Activated CD8-positive, alpha-beta T cell treated with anti-CD3 and anti-CD28 coated beads, Interleukin-2, amount 10 ng/mL, durations not matched to agents 7 days and 5 days (primary cell): Measurements from ENCODE around the gene TMED1. TPM values are rescaled to one million over a fixed set of nuclear protein-coding genes. Genes with fewer than 3 reads are reported as not detected.
A peak's percentile ranks its signal among the peaks of the same experiment; 100 is the strongest.
"Not testable (repeated sequence)": the region's sequence is repeated elsewhere in the genome, so short reads cannot be mapped to it uniquely, and the experiment has no call there.

Experiments
- ATAC-seq: fragments of 150-1000 bp; cut with Tn5 transposase; one replicate; pipeline ENCODE4 v1.10.0; 2021; ENCODE audit warnings: moderate library complexity
- CTCF ChIA-PET: fragments of 350-600 bp; sonication (Branson Sonifier 250); formaldehyde crosslinking; loops from one replicate; lab custom pipeline; 2021; ENCODE audit warnings: antibody characterized with exemption; lab: Charles Lee
- POLR2A ChIA-PET: fragments of 350-600 bp; sonication (Branson Sonifier 250); formaldehyde crosslinking; loops from one replicate; lab custom pipeline; 2021; ENCODE audit warnings: antibody characterized with exemption; lab: Charles Lee
- DNase-seq: peaks from one replicate; pipeline ENCODE4 v3.0.0-alpha.2; 2020
- H3K27ac Mint-ChIP-seq: one replicate; pipeline ENCODE4 v1.8.0; 2021; ENCODE audit warnings: mild to moderate bottlenecking, mixed read lengths
- H3K27me3 Mint-ChIP-seq: one replicate; pipeline ENCODE4 v1.8.0; 2021; ENCODE audit warnings: low read depth, mixed read lengths
- H3K36me3 Mint-ChIP-seq: one replicate; pipeline ENCODE4 v1.8.0; 2021; ENCODE audit warnings: low read depth, mixed read lengths
- H3K4me1 Mint-ChIP-seq: one replicate; pipeline ENCODE4 v1.8.0; 2021; ENCODE audit warnings: low read depth, mixed read lengths
- H3K4me3 Mint-ChIP-seq: one replicate; pipeline ENCODE4 v1.8.0; 2021; ENCODE audit warnings: mild to moderate bottlenecking, mixed read lengths
- H3K9me3 Mint-ChIP-seq: one replicate; pipeline ENCODE4 v1.8.0; 2022; ENCODE audit warnings: mixed read lengths; ENCODE audit not compliant: insufficient read depth
- total RNA-seq, 2 experiments: library from RNA; stranded (reverse); gene quantifications; one replicate each; pipeline ENCODE4 v1.2.3, GENCODE V29; 2021

TMED1 gene
- total RNA-seq, 2 experiments from 2014 or later: 9.3 to 11.2 TPM

GRCh38 chr19:10846500-10847202 lies 10.6 kb upstream of the TMED1 start:
- peaks cover 5% of the 10 kb centered on the region for H3K9me3 Mint-ChIP-seq
- ChIA-PET CTCF (interaction anchor here (2.0 to 2.3 kb wide), 4 partner anchors 9 to 129 kb away, joined by 4 to 18 read pairs (median 15); partner anchors contain the start of gene DNM2), POLR2A (no interaction called here)
- H3K27me3 Mint-ChIP-seq: peaks cover 3% of the 10 kb centered on the region
- no peak overlapping the region for H3K27ac Mint-ChIP-seq
- H3K4me1 Mint-ChIP-seq: peaks cover 23% of the 10 kb centered on the region
- ATAC-seq (no peak), DNase-seq (peak; percentile 33)
- peaks cover 7% of the 10 kb centered on the region for H3K36me3 Mint-ChIP-seq
- H3K4me3 Mint-ChIP-seq: no peak overlapping the region

- peaks cover 12% of the 10 kb centered on the region for H3K4me1 Mint-ChIP-seq
- ChIA-PET CTCF (interaction anchor here (1.5 to 1.9 kb wide), 2 partner anchors 16 to 22 kb away, joined by 5 to 7 read pairs; no protein-coding TSS in a partner anchor), POLR2A (no interaction called here)
- no peak overlapping the region for H3K4me3 Mint-ChIP-seq
- peaks cover 7% of the 10 kb centered on the region for H3K36me3 Mint-ChIP-seq
- DNase-seq (no peak), ATAC-seq (no peak)
- H3K27me3 Mint-ChIP-seq: peaks cover 3% of the 10 kb centered on the region
- no peak overlapping the region for H3K27ac Mint-ChIP-seq
- peaks cover 5% of the 10 kb centered on the region for H3K9me3 Mint-ChIP-seq
Measured at GRCh38 chr19:10842788-10843187, 6.8 kb upstream of the TMED1 start.

- Mint-ChIP-seq H3K4me3 (no peak overlapping the region), H3K9me3 (peaks cover 9% of the 10 kb centered on the region), H3K27ac (no peak overlapping the region), H3K36me3 (peaks cover 10% of the 10 kb centered on the region), H3K27me3 (no peaks in the 10 kb centered on the region), H3K4me1 (peaks cover 17% of the 10 kb centered on the region)
- no peak for ATAC-seq
- ChIA-PET POLR2A (interaction anchor here (0.8 to 1.2 kb wide), 2 partner anchors 17 to 25 kb away, joined by 3 to 4 read pairs; no protein-coding TSS in a partner anchor), CTCF (interaction anchor here (0.8 to 1.5 kb wide), 5 partner anchors 19 to 122 kb away, joined by 3 to 8 read pairs (median 5); partner anchors contain the start of gene DNM2)
- no peak for DNase-seq
Measured at GRCh38 chr19:10839114-10840050, 3.4 kb upstream of the TMED1 start.

DNA sequence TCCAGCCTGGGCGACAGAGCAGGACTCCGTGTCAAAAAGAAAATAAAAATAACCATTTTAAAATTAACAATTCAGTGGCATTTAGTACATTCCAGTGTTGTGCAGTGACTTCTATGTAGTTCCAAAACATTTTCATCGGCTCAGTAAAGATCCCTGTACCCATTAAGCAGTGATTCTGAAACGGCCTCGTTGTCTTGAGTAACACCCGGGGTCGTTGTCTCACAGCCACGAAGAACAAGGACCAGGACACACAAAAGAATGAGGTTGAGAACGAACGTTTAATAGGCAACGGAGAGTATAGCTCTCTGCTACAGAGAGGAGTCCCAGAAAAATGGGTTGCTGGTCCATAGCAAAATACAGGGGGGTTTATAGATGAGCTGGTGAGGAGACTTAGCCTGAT lies 2.4 kb upstream of the TMED1 start:
- no peak overlapping the region for H3K27ac Mint-ChIP-seq
- POLR2A ChIA-PET: interaction anchor here (1.2 kb wide), 1 partner anchor 26 kb away, joined by 3 read pairs; no protein-coding TSS in a partner anchor

GRCh38 chr19:10837649-10838048 lies 1.6 kb upstream of the TMED1 start:
- ATAC-seq, H3K4me3 Mint-ChIP-seq, H3K27ac Mint-ChIP-seq, H3K9me3 Mint-ChIP-seq, DNase-seq, H3K27me3 Mint-ChIP-seq: not testable (repeated sequence)
- CTCF ChIA-PET: interaction anchor here (1.0 to 3.5 kb wide), 3 partner anchors 16 to 121 kb away, joined by 3 to 37 read pairs (median 27); partner anchors contain the start of gene DNM2
- POLR2A ChIA-PET: interaction anchor here (0.9 kb wide), 1 partner anchor 120 kb away, joined by 3 read pairs; the partner anchor contains the start of gene DNM2
- Mint-ChIP-seq H3K36me3 (peaks cover 22% of the 10 kb centered on the region), H3K4me1 (peaks cover 17% of the 10 kb centered on the region)

More for the DNA sequence above, 2.4 kb upstream of the TMED1 start:
- CTCF ChIA-PET: interaction anchor here (0.9 to 1.5 kb wide), 2 partner anchors 20 to 78 kb away, joined by 3 to 5 read pairs; no protein-coding TSS in a partner anchor
- Mint-ChIP-seq H3K9me3 (peaks cover 9% of the 10 kb centered on the region), H3K27me3 (no peaks in the 10 kb centered on the region), H3K4me1 (peaks cover 17% of the 10 kb centered on the region), H3K36me3 (peaks cover 15% of the 10 kb centered on the region), H3K4me3 (no peak overlapping the region)
- no peak for ATAC-seq
- no peak for DNase-seq

DNA sequence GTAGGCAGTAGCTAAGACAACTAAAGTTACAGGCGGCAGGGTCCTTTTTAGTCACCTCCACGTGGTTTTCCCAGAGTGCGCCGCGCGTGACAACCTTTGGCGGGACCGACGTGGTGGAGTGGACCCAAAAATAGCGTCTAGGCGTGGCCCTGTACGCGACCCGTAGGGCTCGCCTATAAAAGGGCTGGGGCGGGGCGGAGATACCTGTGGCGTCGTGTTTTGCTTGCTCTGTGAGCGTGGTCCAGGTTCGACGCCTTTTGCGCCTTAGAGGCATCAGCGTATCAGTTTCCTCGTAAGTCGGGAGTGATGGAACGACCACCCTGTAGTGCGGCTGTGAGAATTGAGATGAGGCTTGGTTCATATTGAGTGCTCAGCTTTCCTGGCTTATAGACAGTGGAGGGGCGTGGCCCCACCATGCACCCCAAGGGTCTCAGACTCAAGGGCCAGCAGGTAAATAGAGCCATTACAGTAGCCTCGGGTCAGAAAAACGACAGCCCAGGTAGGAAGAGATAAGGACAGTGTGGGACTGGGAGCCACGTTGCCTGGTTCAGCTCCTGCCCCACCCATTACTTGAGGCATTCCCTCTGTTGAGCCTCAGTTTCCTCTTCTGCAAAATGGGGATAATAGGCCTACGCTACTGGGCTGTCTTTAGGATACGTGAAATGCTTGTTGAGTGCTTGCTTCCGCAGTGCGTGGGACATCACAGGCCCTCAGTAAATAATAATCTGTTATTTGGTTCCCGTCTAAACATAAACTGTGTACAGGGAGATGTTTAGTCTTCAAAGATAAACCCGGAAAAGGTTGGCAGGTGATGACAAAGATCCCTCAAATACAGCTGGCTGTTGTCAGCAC lies 693 bp upstream of the TMED1 start:
- peak; percentile 91 for DNase-seq
- Mint-ChIP-seq H3K4me3 (peak overlapping the region; percentile 89), H3K9me3 (peaks cover 9% of the 10 kb centered on the region), H3K4me1 (peaks cover 17% of the 10 kb centered on the region), H3K27ac (peak overlapping the region; percentile 99), H3K36me3 (peaks cover 23% of the 10 kb centered on the region), H3K27me3 (no peaks in the 10 kb centered on the region)
- ATAC-seq: peak; percentile 30
- ChIA-PET CTCF (interaction anchor here (0.7 to 3.5 kb wide), 19 partner anchors 8 to 544 kb away, joined by 3 to 37 read pairs (median 5); partner anchors contain the start of genes C19orf38 and DNM2), POLR2A (interaction anchor here (0.6 to 2.2 kb wide), 9 partner anchors 13 to 133 kb away, joined by 3 to 13 read pairs (median 4); partner anchors contain the start of gene DNM2)

DNA sequence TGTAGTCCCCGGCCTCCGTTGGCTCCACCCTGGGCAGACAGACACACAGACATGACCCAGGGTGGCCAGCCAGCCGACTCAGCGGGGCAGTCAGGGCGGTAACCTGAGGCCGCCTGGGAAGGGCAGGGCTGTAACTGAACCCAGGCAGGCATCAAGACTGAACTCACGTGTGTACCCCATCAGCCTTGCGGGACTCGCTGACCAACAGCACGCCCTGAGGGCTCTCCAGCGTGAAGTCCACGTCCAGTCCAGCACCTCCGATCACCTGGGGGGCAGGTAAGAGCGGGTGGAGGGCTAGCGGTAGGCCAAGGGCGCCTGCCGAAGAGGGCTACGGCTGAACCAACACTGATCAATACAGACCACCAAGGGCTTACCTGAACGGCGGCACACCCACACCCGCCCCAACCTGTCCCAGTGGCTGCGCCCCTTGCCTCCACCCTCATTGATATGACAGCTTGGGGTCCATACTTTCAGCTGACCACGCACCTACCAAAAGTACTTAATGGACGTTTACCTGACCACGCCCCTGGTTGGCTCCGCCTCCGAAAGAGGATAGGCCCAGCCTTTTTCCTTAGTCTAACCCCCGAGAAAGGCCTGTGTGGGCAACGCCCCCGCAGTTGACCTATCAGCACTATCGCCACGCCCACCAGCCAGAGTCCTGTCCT lies 791 bp downstream of the TMED1 start:
- DNase-seq (no peak), ATAC-seq (no peak)
- ChIA-PET CTCF (interaction anchor here (0.7 to 3.5 kb wide), 19 partner anchors 10 to 546 kb away, joined by 3 to 37 read pairs (median 5); partner anchors contain the start of genes C19orf38 and DNM2), POLR2A (interaction anchor here (0.6 to 2.2 kb wide), 7 partner anchors 14 to 117 kb away, joined by 4 to 13 read pairs (median 6); partner anchors contain the start of gene DNM2)
- Mint-ChIP-seq H3K4me3 (peak overlapping the region; percentile 89), H3K36me3 (peaks cover 23% of the 10 kb centered on the region), H3K4me1 (peaks cover 17% of the 10 kb centered on the region), H3K9me3 (peaks cover 9% of the 10 kb centered on the region), H3K27ac (peak overlapping the region; percentile 99), H3K27me3 (no peaks in the 10 kb centered on the region)

GRCh38 chr19:10832939-10833296 lies 3.1 kb downstream of the TMED1 start:
- H3K27ac Mint-ChIP-seq: no peak overlapping the region
- ATAC-seq: no peak
- POLR2A ChIA-PET: no interaction called here
- CTCF ChIA-PET: no interaction called here
- no peak overlapping the region for H3K4me3 Mint-ChIP-seq
- peaks cover 9% of the 10 kb centered on the region for H3K9me3 Mint-ChIP-seq
- peaks cover 23% of the 10 kb centered on the region for H3K36me3 Mint-ChIP-seq
- no peaks in the 10 kb centered on the region for H3K27me3 Mint-ChIP-seq
- DNase-seq: no peak
- peaks cover 17% of the 10 kb centered on the region for H3K4me1 Mint-ChIP-seq

DNA sequence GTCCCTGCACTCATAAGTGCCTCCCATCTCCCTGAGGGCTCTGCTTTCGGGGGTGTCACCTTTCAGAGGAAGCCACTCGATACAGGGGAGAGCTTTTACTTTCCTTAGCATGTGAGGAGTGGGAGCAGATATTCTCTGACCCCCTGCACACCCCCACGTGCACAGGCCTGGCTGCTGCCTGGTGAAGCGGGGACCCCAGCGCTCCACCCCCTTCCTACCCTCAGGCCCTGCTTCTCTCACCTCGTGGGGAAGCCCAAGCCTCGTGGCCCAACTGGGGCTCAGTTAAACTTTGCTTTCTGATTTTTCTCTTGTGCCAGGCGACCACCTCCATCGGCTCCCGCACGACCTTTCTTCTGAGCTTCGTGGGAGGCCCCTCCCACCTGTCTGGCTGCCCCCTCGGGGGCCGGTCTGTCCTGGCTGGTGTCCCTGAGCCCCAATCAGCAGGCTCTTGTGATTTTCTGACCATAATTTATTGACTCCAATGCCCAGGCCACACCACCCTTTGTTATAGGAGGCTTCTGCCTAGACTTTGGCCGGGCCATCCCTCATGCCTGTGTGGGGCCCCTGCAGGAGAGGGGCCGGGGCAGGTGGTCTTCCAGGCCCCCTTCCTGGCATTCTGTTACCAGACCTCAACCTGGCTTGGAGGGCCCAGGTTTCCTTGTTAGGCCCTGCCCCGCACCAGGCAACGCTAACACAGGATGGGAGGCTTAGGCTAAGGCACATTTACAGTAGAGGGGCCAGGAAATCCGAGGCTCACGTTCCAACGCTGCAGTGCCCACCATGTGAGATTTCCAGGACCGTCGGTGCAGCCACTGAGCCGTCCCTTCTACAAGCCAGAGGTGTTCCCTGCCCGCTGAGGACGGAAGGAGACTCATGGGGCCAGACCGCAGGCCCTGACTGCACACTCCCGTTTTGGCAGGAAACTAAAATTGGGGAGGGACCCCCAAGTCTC lies 3.7 kb downstream of the TMED1 start:
- ATAC-seq: no peak
- ChIA-PET POLR2A (no interaction called here), CTCF (no interaction called here)
- no peak overlapping the region for H3K4me3 Mint-ChIP-seq
- H3K4me1 Mint-ChIP-seq: peaks cover 17% of the 10 kb centered on the region
- H3K27me3 Mint-ChIP-seq: no peaks in the 10 kb centered on the region
- peak overlapping the region; percentile 49 for H3K27ac Mint-ChIP-seq
- DNase-seq: no peak
- H3K36me3 Mint-ChIP-seq: peaks cover 23% of the 10 kb centered on the region
- H3K9me3 Mint-ChIP-seq: peaks cover 9% of the 10 kb centered on the region
